ENCODE measurements around the gene SH3RF3. TPM values are rescaled to one million over a fixed set of nuclear protein-coding genes. Genes with fewer than 3 reads are reported as not detected.

Gene SH3RF3
- total RNA-seq, 4 donors from 2014 or later, result 5.3 to 10.0 (median 8.0) TPM

DNA sequence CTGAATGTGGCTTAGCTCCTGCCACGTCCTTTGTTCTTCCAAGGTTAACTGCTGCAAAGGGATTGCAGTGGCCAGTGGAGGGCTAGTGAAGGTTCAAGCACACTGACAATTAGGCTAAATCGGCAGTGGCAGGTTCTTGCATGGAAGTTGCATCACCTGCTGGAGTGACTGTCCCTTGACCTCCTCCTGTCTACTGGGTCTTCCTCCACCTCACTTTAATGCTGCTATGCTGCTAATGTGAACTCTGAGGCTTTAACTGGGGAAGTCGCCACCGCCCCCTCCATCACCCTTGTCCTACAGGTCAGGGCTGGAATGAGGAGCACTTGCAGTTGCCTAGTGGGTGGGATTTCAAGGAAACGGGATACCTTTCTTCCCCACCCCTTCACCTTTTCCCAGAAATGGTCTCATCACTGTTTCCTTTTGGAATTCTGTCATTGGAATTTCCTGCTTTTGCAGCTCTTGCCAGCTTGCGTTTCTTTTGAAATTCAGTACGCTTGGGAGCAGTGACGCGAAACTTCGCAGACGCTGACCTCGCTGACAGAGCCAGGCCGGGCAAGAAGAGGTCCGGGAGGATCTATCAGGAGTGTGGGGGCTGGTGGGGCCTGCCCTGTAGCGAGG, 150.3 kb downstream of the SH3RF3 start:
- TF ChIP-seq, protein P1, sequence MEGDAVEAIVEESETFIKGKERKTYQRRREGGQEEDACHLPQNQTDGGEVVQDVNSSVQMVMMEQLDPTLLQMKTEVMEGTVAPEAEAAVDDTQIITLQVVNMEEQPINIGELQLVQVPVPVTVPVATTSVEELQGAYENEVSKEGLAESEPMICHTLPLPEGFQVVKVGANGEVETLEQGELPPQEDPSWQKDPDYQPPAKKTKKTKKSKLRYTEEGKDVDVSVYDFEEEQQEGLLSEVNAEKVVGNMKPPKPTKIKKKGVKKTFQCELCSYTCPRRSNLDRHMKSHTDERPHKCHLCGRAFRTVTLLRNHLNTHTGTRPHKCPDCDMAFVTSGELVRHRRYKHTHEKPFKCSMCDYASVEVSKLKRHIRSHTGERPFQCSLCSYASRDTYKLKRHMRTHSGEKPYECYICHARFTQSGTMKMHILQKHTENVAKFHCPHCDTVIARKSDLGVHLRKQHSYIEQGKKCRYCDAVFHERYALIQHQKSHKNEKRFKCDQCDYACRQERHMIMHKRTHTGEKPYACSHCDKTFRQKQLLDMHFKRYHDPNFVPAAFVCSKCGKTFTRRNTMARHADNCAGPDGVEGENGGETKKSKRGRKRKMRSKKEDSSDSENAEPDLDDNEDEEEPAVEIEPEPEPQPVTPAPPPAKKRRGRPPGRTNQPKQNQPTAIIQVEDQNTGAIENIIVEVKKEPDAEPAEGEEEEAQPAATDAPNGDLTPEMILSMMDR (IDR thresholded peaks at IDR 0.05; ENCODE audit: low read depth), result no peak

DNA sequence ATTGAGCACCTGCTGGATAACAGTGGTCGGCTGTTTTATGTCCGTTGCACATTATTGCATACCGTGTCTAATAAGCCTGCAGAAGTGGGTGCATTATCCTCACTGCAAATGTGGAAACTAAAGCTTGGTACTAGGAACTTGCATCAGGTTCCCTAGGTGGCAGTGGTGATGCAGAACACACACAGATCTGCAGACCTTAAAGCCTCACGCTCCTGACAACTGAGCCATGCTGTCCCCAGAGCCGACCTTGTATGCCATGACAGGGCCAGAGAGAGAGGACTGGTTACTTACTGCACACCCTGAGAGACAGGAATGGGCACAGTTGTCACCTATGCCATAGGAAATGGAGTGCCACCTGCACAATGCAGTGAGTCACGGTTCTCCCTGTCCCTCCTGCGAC, 151.8 kb downstream of the SH3RF3 start:
- TF ChIP-seq, protein P1 (IDR thresholded peaks at IDR 0.05; ENCODE audit: low read depth), result no peak

DNA sequence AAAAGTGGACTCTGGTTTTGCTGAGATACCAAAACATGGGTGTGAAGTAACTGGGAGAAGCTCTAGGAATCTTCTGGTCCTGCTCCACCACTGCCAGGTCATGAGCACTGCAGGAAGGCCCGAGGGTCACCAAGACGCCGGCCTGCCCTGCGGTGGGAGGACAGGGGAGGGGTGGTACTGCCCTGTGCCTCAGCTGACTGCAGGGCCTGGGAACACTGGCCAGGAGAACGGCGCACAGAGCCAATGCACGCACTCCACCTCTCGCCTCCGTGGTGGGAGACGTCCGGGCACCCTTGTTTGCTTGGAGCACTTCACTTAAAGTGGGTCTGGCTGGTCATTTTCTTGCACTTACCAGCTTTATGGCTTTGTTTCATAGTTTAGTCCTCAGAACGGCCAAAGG, 153.4 kb downstream of the SH3RF3 start:
- TF ChIP-seq, protein P1 (IDR thresholded peaks at IDR 0.05; ENCODE audit: low read depth), result no peak

DNA sequence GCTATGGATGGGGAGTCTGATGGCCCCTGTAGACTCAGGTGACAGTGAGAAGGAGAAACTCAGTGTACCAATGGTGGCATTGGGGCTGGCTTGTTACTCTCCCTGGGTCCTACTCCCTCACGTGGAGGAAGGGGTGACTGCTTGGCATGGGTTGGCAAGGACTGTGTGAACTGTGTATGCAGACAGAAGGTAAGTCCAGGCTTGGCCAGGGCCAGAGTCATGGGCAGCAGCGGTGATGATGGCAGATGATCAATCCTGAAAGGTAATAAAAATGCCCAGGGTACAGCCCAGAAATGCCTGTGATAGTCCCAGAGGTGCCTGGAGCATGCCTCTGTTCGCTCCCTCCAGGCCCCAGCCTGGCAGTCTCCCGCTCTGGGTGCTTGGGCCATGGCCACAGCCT, 153.9 kb downstream of the SH3RF3 start:
- TF ChIP-seq, protein P1 (IDR thresholded peaks at IDR 0.05; ENCODE audit: low read depth), result no peak

DNA sequence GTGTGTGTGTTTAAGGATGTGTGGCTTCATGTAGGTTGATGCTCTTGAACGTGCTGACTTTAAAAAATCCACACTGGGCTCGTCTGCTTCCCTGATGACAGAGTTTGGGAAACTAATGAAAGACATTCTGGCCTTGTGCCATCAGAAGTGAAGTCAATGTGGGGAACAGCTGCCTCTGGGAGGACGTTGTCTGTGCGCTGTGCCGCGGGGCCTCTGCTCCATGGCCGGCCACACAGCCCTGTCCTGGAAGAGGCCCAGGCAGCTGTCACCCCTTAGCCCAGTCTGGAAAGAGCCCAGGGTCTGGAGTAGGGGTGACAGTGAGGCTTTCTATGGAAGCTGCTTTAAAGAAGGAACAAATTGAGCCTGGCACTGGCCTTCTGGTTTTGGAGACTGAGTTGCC, 155.8 kb downstream of the SH3RF3 start:
- TF ChIP-seq, protein P1 (IDR thresholded peaks at IDR 0.05; ENCODE audit: low read depth), result no peak

DNA sequence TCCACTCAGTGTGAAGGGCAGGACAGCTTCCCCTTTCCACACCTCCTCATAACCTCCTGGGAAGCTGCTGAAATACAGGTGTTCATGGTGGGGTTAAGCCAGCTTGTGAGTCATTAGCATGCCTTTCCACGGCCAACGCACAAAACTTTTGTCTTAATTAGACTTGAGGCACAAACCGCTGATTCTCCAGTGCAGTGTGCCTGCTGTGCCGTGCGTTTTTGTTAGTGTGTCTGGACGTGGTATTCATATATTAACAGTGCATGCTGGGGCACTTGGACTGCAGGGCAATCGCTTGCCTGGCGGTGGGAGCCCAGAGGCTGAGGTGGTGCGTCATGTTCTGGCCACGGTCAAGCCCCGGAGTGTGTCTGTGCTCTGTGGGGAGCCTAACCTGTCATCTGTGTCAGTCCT, 156.2 kb downstream of the SH3RF3 start:
- TF ChIP-seq, protein P1 (IDR thresholded peaks at IDR 0.05; ENCODE audit: low read depth), result no peak

DNA sequence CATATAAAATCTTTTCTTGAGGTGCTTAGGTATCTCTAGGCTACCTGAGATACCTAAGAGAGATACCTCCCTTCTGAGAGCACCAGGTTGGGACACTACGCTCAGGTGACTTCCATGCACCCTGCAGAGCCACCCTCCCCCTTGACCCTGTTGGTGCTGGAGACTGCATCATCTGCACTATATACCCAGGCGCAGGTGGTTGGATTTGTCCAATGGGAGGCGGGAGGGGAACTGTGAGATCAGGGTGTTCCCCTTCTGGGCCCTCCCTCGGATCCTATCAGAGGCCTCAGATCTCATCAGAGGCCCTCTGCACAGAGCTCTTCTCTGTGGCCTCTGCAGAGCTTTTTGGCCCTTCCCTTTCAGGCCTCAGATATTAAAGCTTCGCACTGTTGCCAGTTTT, 158.4 kb downstream of the SH3RF3 start:
- TF ChIP-seq, protein P1 (IDR thresholded peaks at IDR 0.05; ENCODE audit: low read depth), result no peak
